Suprapubic skin (tissue), 4 donors: ENCODE measurements around the gene SATB2.

Experiments used
- CTCF ChIP-seq, 2 donors: fragments of 200-600 bp in 1 of 2; fragments of 450-650 bp in 1 of 2; sonication (generic) in 1 of 2; IDR thresholded peaks; one replicate each; pipeline ENCODE4 v1.5.1; 2016 to 2019; ENCODE audit warnings: antibody characterized with exemption in 2 of 2, mild to moderate bottlenecking in 1 of 2, moderate library complexity in 1 of 2
- EP300 ChIP-seq: sonication (generic); formaldehyde crosslinking; IDR thresholded peaks from one replicate; pipeline ENCODE4 v1.6.1; 2017; ENCODE audit warnings: antibody characterized with exemption
- POLR2A ChIP-seq, 2 donors: fragments of 450-650 bp; IDR thresholded peaks; one replicate each; pipeline ENCODE4 v1.6.1; 2017; ENCODE audit warnings: antibody characterized with exemption in 2 of 2, mild to moderate bottlenecking in 2 of 2, moderate library complexity in 2 of 2
- POLR2AphosphoS5 ChIP-seq, 3 donors: sonication (generic); formaldehyde crosslinking; IDR thresholded peaks; one replicate each; pipeline ENCODE4 v1.6.1; 2017; ENCODE audit warnings: antibody characterized with exemption in 3 of 3

- TF ChIP-seq CTCF (IDR thresholded peaks at IDR 0.05) (no peak), EP300 (no peak), POLR2A (IDR thresholded peaks at IDR 0.05) (no peak), POLR2AphosphoS5 (IDR thresholded peaks at IDR 0.05) (no peak)
Measured at GRCh38 chr2:199446996-199447576, 10.7 kb downstream of the SATB2 start.
